Breast epithelium (tissue), 3 donors: Measurements from ENCODE around the gene SH3BP4.

Source experiments
- POLR2AphosphoS5 ChIP-seq, 3 donors: sonication (generic); formaldehyde crosslinking; IDR thresholded peaks; one replicate each; pipeline ENCODE4 v1.6.1; 2017; ENCODE audit warnings: antibody characterized with exemption in 3 of 3
- TF ChIP-seq, protein P1 (sequence below), 3 donors: fragments of 450-650 bp; IDR thresholded peaks; one replicate each; pipeline ENCODE4 v1.5.1; 2016 to 2017; ENCODE audit warnings: antibody characterized with exemption in 3 of 3, mild to moderate bottlenecking in 3 of 3, moderate library complexity in 3 of 3

DNA sequence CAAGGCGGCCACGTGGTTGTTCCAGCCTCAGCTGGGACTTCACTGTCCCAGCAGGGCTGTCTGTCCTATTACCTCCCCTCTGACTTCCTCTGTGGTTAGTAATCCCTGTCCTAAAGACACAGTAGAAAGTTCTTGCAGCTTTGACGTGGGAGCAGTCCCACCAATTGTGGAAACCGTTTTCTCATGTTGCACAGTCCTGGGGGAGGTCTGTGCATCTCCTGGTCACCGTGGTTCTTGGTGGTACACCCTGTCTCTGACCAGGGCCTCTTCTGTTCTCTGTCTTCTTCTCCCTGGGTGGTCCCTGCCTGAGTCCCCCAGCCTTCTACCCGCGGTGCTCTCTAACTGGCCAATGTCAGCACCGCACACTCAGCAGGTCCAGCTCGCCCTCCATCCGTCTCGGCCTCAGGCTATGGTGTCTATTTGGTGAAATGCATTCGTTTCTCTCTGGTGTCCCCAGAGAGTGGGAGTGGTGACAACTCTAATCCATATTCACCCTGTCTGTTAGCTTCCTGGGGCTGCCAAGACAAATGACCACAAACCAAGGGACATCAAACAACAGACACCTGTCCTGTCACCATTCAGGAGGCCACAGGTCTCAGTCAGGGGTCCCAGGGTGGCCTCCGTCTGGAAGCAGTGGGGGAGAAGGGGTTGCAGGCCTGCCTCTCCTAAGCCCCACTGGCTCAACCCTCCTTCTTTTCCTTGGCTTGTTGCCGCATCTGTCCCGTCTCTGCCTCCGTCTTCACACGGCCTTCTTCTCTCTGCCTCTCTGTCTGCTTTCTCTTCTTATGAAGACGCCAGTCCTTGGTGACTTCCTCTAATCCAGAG lies 99.8 kb downstream of the SH3BP4 start:
- TF ChIP-seq, protein P1, sequence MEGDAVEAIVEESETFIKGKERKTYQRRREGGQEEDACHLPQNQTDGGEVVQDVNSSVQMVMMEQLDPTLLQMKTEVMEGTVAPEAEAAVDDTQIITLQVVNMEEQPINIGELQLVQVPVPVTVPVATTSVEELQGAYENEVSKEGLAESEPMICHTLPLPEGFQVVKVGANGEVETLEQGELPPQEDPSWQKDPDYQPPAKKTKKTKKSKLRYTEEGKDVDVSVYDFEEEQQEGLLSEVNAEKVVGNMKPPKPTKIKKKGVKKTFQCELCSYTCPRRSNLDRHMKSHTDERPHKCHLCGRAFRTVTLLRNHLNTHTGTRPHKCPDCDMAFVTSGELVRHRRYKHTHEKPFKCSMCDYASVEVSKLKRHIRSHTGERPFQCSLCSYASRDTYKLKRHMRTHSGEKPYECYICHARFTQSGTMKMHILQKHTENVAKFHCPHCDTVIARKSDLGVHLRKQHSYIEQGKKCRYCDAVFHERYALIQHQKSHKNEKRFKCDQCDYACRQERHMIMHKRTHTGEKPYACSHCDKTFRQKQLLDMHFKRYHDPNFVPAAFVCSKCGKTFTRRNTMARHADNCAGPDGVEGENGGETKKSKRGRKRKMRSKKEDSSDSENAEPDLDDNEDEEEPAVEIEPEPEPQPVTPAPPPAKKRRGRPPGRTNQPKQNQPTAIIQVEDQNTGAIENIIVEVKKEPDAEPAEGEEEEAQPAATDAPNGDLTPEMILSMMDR (IDR thresholded peaks at IDR 0.05) = no peak
- no peak for TF ChIP-seq POLR2AphosphoS5 (IDR thresholded peaks at IDR 0.05)
